ENCODE results near the gene MPZL1. TPM values are rescaled to one million over a fixed set of nuclear protein-coding genes. Genes with fewer than 3 reads are reported as not detected.

The MPZL1 gene
- total RNA-seq, 1 donor from 2014 or later: 85.5 TPM

GRCh38 chr1:167764458-167765330 lies 42.9 kb downstream of the MPZL1 start:
- no peaks in the 10 kb centered on the region for H3K27me3 ChIP-seq (ENCODE audit: control insufficient read depth, insufficient read depth, low read length)
- H3K36me3 ChIP-seq (ENCODE audit: control insufficient read depth, insufficient read depth, low read length): no peaks in the 10 kb centered on the region
- DNase-seq (ENCODE audit: low read depth): no peak
- H3K4me3 ChIP-seq (ENCODE audit: low read depth, low read length): no peak overlapping the region
- no peak for TF ChIP-seq CTCF (IDR thresholded peaks at IDR 0.05; ENCODE audit: insufficient read depth, low read length, poor library complexity, severe bottlenecking)

- DNase-seq (ENCODE audit: low read depth): no peak
- no peak for TF ChIP-seq CTCF (IDR thresholded peaks at IDR 0.05; ENCODE audit: insufficient read depth, low read length, poor library complexity, severe bottlenecking)
- H3K36me3 ChIP-seq (ENCODE audit: control insufficient read depth, insufficient read depth, low read length): no peaks in the 10 kb centered on the region
Measured at GRCh38 chr1:167765496-167765895, 43.7 kb downstream of the MPZL1 start.

GRCh38 chr1:167766538-167766937 lies 44.8 kb downstream of the MPZL1 start:
- Histone ChIP-seq H3K4me3 (ENCODE audit: low read depth, low read length) (no peak overlapping the region), H3K36me3 (ENCODE audit: control insufficient read depth, insufficient read depth, low read length) (no peaks in the 10 kb centered on the region), H3K27me3 (ENCODE audit: control insufficient read depth, insufficient read depth, low read length) (no peaks in the 10 kb centered on the region)
- no peak for DNase-seq (ENCODE audit: low read depth)
- no peak for TF ChIP-seq CTCF (IDR thresholded peaks at IDR 0.05; ENCODE audit: insufficient read depth, low read length, poor library complexity, severe bottlenecking)

More at GRCh38 chr1:167765496-167765895, 43.7 kb downstream of the MPZL1 start:
- H3K27me3 ChIP-seq (ENCODE audit: control insufficient read depth, insufficient read depth, low read length): no peaks in the 10 kb centered on the region
- H3K4me3 ChIP-seq (ENCODE audit: low read depth, low read length): no peak overlapping the region

GRCh38 chr1:167767761-167768160 lies 46.0 kb downstream of the MPZL1 start:
- H3K4me3 ChIP-seq (ENCODE audit: low read depth, low read length): no peak overlapping the region
- H3K36me3 ChIP-seq (ENCODE audit: control insufficient read depth, insufficient read depth, low read length): peaks cover 1% of the 10 kb centered on the region
- DNase-seq (ENCODE audit: low read depth): no peak
- H3K27me3 ChIP-seq (ENCODE audit: control insufficient read depth, insufficient read depth, low read length): no peaks in the 10 kb centered on the region
- TF ChIP-seq CTCF (IDR thresholded peaks at IDR 0.05; ENCODE audit: insufficient read depth, low read length, poor library complexity, severe bottlenecking): no peak

- no peak for TF ChIP-seq CTCF (IDR thresholded peaks at IDR 0.05; ENCODE audit: insufficient read depth, low read length, poor library complexity, severe bottlenecking)
- no peak for DNase-seq (ENCODE audit: low read depth)
- Histone ChIP-seq H3K4me3 (ENCODE audit: low read depth, low read length) (no peak overlapping the region), H3K27me3 (ENCODE audit: control insufficient read depth, insufficient read depth, low read length) (no peaks in the 10 kb centered on the region), H3K36me3 (ENCODE audit: control insufficient read depth, insufficient read depth, low read length) (peaks cover 1% of the 10 kb centered on the region)
Measured at GRCh38 chr1:167770127-167770526, 48.3 kb downstream of the MPZL1 start.
